ENCODE measurements around the gene CMKLR1. TPM values are rescaled to one million over a fixed set of nuclear protein-coding genes. Genes with fewer than 3 reads are reported as not detected.

The CMKLR1 gene
- total RNA-seq, 1 experiment from 2014 or later = 0.24 TPM

GRCh38 chr12:108320507-108321293 lies 18.4 kb downstream of the CMKLR1 start:
- TF ChIP-seq EZH2 (IDR thresholded peaks at IDR 0.05; ENCODE audit: borderline replicate concordance, low read depth, low read length, poor library complexity, severe bottlenecking) (no peak), CTCF (conservative IDR thresholded peaks at IDR 0.05; ENCODE audit: low read depth, low read length) (no peak)
- Histone ChIP-seq H3K4me1 (ENCODE audit: insufficient read depth, low read length, poor library complexity, severe bottlenecking) (no peaks in the 10 kb centered on the region), H3K27ac (ENCODE audit: low read depth, low read length, poor library complexity, severe bottlenecking) (no peak overlapping the region), H3K36me3 (ENCODE audit: insufficient read depth, low read length, poor library complexity, severe bottlenecking) (no peaks in the 10 kb centered on the region), H3K4me3 (ENCODE audit: low read depth, low read length, poor library complexity, severe bottlenecking) (no peak overlapping the region), H3K27me3 (replicated peaks; ENCODE audit: insufficient read depth, low read depth, low read length, poor library complexity) (peaks cover 10% of the 10 kb centered on the region), H3K9me3 (ENCODE audit: low read depth, low read length, poor library complexity, severe bottlenecking) (no peaks in the 10 kb centered on the region)
- POLR2A ChIA-PET (ENCODE audit: low non-redundant PET) = no interaction called here
- CTCF ChIA-PET = no interaction called here
- no peak for DNase-seq (ENCODE audit: low spot score)
- BruUV-seq (replicated peaks) = no TSS peak
- intact Hi-C loops (cut with micrococcal nuclease; ENCODE audit: unreplicated experiment) = no loop called here

GRCh38 chr12:108319277-108320234 lies 19.6 kb downstream of the CMKLR1 start:
- Histone ChIP-seq H3K36me3 (ENCODE audit: insufficient read depth, low read length, poor library complexity, severe bottlenecking) (no peaks in the 10 kb centered on the region), H3K9me3 (ENCODE audit: low read depth, low read length, poor library complexity, severe bottlenecking) (no peaks in the 10 kb centered on the region), H3K27me3 (replicated peaks; ENCODE audit: insufficient read depth, low read depth, low read length, poor library complexity) (peaks cover 10% of the 10 kb centered on the region), H3K4me1 (ENCODE audit: insufficient read depth, low read length, poor library complexity, severe bottlenecking) (no peaks in the 10 kb centered on the region), H3K4me3 (ENCODE audit: low read depth, low read length, poor library complexity, severe bottlenecking) (no peak overlapping the region), H3K27ac (ENCODE audit: low read depth, low read length, poor library complexity, severe bottlenecking) (no peak overlapping the region)
- TF ChIP-seq EZH2 (IDR thresholded peaks at IDR 0.05; ENCODE audit: borderline replicate concordance, low read depth, low read length, poor library complexity, severe bottlenecking) (no peak), CTCF (conservative IDR thresholded peaks at IDR 0.05; ENCODE audit: low read depth, low read length) (no peak)
- POLR2A ChIA-PET (ENCODE audit: low non-redundant PET) = no interaction called here
- CTCF ChIA-PET = no interaction called here
- no peak for DNase-seq (ENCODE audit: low spot score)
- no TSS peak for BruUV-seq (replicated peaks)
- intact Hi-C loops (cut with micrococcal nuclease; ENCODE audit: unreplicated experiment) = no loop called here

GRCh38 chr12:108318472-108319275 lies 20.4 kb downstream of the CMKLR1 start:
- POLR2A ChIA-PET (ENCODE audit: low non-redundant PET) = no interaction called here
- intact Hi-C loops (cut with micrococcal nuclease; ENCODE audit: unreplicated experiment) = no loop called here
- CTCF ChIA-PET = no interaction called here
- peaks cover 10% of the 10 kb centered on the region for H3K27me3 ChIP-seq (replicated peaks; ENCODE audit: insufficient read depth, low read depth, low read length, poor library complexity)
- no peak overlapping the region for H3K27ac ChIP-seq (ENCODE audit: low read depth, low read length, poor library complexity, severe bottlenecking)
- BruUV-seq (replicated peaks) = no TSS peak
- DNase-seq (ENCODE audit: low spot score) = no peak
- no peak for TF ChIP-seq EZH2 (IDR thresholded peaks at IDR 0.05; ENCODE audit: borderline replicate concordance, low read depth, low read length, poor library complexity, severe bottlenecking)
- H3K4me1 ChIP-seq (ENCODE audit: insufficient read depth, low read length, poor library complexity, severe bottlenecking) = no peaks in the 10 kb centered on the region
- no peaks in the 10 kb centered on the region for H3K36me3 ChIP-seq (ENCODE audit: insufficient read depth, low read length, poor library complexity, severe bottlenecking)
- H3K9me3 ChIP-seq (ENCODE audit: low read depth, low read length, poor library complexity, severe bottlenecking) = no peaks in the 10 kb centered on the region
- no peak overlapping the region for H3K4me3 ChIP-seq (ENCODE audit: low read depth, low read length, poor library complexity, severe bottlenecking)

Data from A673 (cell line).